Transverse colon (tissue), 4 donors: ENCODE data around the gene USP1.

Experiments
- POLR2A ChIP-seq: fragments of 450-650 bp; IDR thresholded peaks from one replicate; pipeline ENCODE4 v1.6.1; 2016; ENCODE audit warnings: antibody characterized with exemption, mild to moderate bottlenecking, moderate library complexity
- POLR2AphosphoS5 ChIP-seq, 3 donors: sonication (generic); formaldehyde crosslinking; IDR thresholded peaks; one replicate each; pipeline ENCODE4 v1.6.1; 2016; ENCODE audit warnings: antibody characterized with exemption in 3 of 3
- TF ChIP-seq, protein P1 (sequence below), 5 experiments: fragments of 200-600 bp in 3 of 5; fragments of 450-650 bp in 2 of 5; sonication (generic) in 3 of 5; IDR thresholded peaks; 1 replicate in 2 of 5; 2 replicates in 3 of 5; pipeline ENCODE4 v1.5.1; 2016 to 2017; ENCODE audit warnings: antibody characterized with exemption in 5 of 5, inconsistent platforms in 3 of 5, mild to moderate bottlenecking in 2 of 5, moderate library complexity in 1 of 5

GRCh38 chr1:62439652-62440371, 3.0 kb downstream of the USP1 start:
- TF ChIP-seq, protein P1, sequence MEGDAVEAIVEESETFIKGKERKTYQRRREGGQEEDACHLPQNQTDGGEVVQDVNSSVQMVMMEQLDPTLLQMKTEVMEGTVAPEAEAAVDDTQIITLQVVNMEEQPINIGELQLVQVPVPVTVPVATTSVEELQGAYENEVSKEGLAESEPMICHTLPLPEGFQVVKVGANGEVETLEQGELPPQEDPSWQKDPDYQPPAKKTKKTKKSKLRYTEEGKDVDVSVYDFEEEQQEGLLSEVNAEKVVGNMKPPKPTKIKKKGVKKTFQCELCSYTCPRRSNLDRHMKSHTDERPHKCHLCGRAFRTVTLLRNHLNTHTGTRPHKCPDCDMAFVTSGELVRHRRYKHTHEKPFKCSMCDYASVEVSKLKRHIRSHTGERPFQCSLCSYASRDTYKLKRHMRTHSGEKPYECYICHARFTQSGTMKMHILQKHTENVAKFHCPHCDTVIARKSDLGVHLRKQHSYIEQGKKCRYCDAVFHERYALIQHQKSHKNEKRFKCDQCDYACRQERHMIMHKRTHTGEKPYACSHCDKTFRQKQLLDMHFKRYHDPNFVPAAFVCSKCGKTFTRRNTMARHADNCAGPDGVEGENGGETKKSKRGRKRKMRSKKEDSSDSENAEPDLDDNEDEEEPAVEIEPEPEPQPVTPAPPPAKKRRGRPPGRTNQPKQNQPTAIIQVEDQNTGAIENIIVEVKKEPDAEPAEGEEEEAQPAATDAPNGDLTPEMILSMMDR (IDR thresholded peaks at IDR 0.05), result no peak
- no peak for TF ChIP-seq POLR2A
- TF ChIP-seq POLR2AphosphoS5 (IDR thresholded peaks at IDR 0.05), result no peak
